ENCODE data around the gene EXD3. TPM values are rescaled to one million over a fixed set of nuclear protein-coding genes. Genes with fewer than 3 reads are reported as not detected.

EXD3 gene
- total RNA-seq, 2 experiments from 2014 or later: 20.8 to 27.0 TPM

- H3K4me2 ChIP-seq (ENCODE audit: low read length): no peak overlapping the region
- H3K9me2 ChIP-seq (ENCODE audit: insufficient read depth, low read length): no peaks in the 10 kb centered on the region
- H3K27ac ChIP-seq (ENCODE audit: low read depth, low read length, poor library complexity, severe bottlenecking): no peak overlapping the region
- POLR2A ChIA-PET: no interaction called here
- BruUV-seq (replicated peaks): no TSS peak
- no peaks in the 10 kb centered on the region for H3K36me3 ChIP-seq (ENCODE audit: insufficient read depth, low read length)
- TF ChIP-seq CTCF (conservative IDR thresholded peaks at IDR 0.05; ENCODE audit: low read length) (no peak), EZH2phosphoT487 (IDR thresholded peaks at IDR 0.05; ENCODE audit: borderline replicate concordance, low read depth, low read length) (no peak)
- no peak overlapping the region for H3K4me3 ChIP-seq (ENCODE audit: low read depth, low read length, poor library complexity, severe bottlenecking)
- H4K20me1 ChIP-seq (ENCODE audit: insufficient read depth, low read length): no peaks in the 10 kb centered on the region
- H3K79me2 ChIP-seq (ENCODE audit: insufficient read depth, low read depth, low read length): no peaks in the 10 kb centered on the region
- CTCF ChIA-PET (ENCODE audit: unreplicated experiment): no interaction called here
- no peaks in the 10 kb centered on the region for H3K4me1 ChIP-seq (ENCODE audit: insufficient read depth, low read length, poor library complexity, severe bottlenecking)
- no peaks in the 10 kb centered on the region for H3K9me3 ChIP-seq (ENCODE audit: low read length)
- H2AFZ ChIP-seq (ENCODE audit: low read length): no peak overlapping the region
- no peak for DNase-seq (ENCODE audit: low spot score)
- intact Hi-C loops (cut with micrococcal nuclease; ENCODE audit: unreplicated experiment): no loop called here
Observed at GRCh38 chr9:137406876-137407589, 15.9 kb downstream of the EXD3 start.

GRCh38 chr9:137406085-137406760, 16.7 kb downstream of the EXD3 start:
- ChIA-PET POLR2A (no interaction called here), CTCF (ENCODE audit: unreplicated experiment) (no interaction called here)
- Histone ChIP-seq H3K36me3 (ENCODE audit: insufficient read depth, low read length) (no peaks in the 10 kb centered on the region), H3K9me3 (ENCODE audit: low read length) (no peaks in the 10 kb centered on the region), H3K79me2 (ENCODE audit: insufficient read depth, low read depth, low read length) (no peaks in the 10 kb centered on the region), H3K27ac (ENCODE audit: low read depth, low read length, poor library complexity, severe bottlenecking) (no peak overlapping the region), H3K4me2 (ENCODE audit: low read length) (no peak overlapping the region), H3K4me3 (ENCODE audit: low read depth, low read length, poor library complexity, severe bottlenecking) (no peak overlapping the region), H3K4me1 (ENCODE audit: insufficient read depth, low read length, poor library complexity, severe bottlenecking) (no peaks in the 10 kb centered on the region), H2AFZ (ENCODE audit: low read length) (no peak overlapping the region), H3K9me2 (ENCODE audit: insufficient read depth, low read length) (no peaks in the 10 kb centered on the region), H4K20me1 (ENCODE audit: insufficient read depth, low read length) (no peaks in the 10 kb centered on the region)
- DNase-seq (ENCODE audit: low spot score): no peak
- no TSS peak for BruUV-seq (replicated peaks)
- intact Hi-C loops (cut with micrococcal nuclease; ENCODE audit: unreplicated experiment): no loop called here
- no peak for TF ChIP-seq EZH2phosphoT487 (IDR thresholded peaks at IDR 0.05; ENCODE audit: borderline replicate concordance, low read depth, low read length)
- no peak for TF ChIP-seq CTCF (conservative IDR thresholded peaks at IDR 0.05; ENCODE audit: low read length)

- intact Hi-C loops (cut with micrococcal nuclease; ENCODE audit: unreplicated experiment): no loop called here
- Histone ChIP-seq H3K36me3 (ENCODE audit: insufficient read depth, low read length) (no peaks in the 10 kb centered on the region), H3K27ac (ENCODE audit: low read depth, low read length, poor library complexity, severe bottlenecking) (no peak overlapping the region), H3K9me2 (ENCODE audit: insufficient read depth, low read length) (no peaks in the 10 kb centered on the region), H3K4me3 (ENCODE audit: low read depth, low read length, poor library complexity, severe bottlenecking) (no peak overlapping the region), H3K4me2 (ENCODE audit: low read length) (no peak overlapping the region), H3K9me3 (ENCODE audit: low read length) (no peaks in the 10 kb centered on the region), H3K4me1 (ENCODE audit: insufficient read depth, low read length, poor library complexity, severe bottlenecking) (no peaks in the 10 kb centered on the region), H4K20me1 (ENCODE audit: insufficient read depth, low read length) (no peaks in the 10 kb centered on the region), H2AFZ (ENCODE audit: low read length) (no peak overlapping the region), H3K79me2 (ENCODE audit: insufficient read depth, low read depth, low read length) (no peaks in the 10 kb centered on the region)
- BruUV-seq (replicated peaks): no TSS peak
- TF ChIP-seq CTCF (conservative IDR thresholded peaks at IDR 0.05; ENCODE audit: low read length) (no peak), EZH2phosphoT487 (IDR thresholded peaks at IDR 0.05; ENCODE audit: borderline replicate concordance, low read depth, low read length) (no peak)
- no peak for DNase-seq (ENCODE audit: low spot score)
- ChIA-PET POLR2A (no interaction called here), CTCF (ENCODE audit: unreplicated experiment) (no interaction called here)
Observed at GRCh38 chr9:137405677-137406081, 17.3 kb downstream of the EXD3 start.
